ENCODE data around the gene PGP. TPM values are rescaled to one million over a fixed set of nuclear protein-coding genes. Genes with fewer than 3 reads are reported as not detected.

The PGP gene
- total RNA-seq, 2 experiments from 2014 or later, result 19.4 to 22.9 TPM

- Mint-ChIP-seq H3K27ac (no peak overlapping the region), H3K36me3 (ENCODE audit: low read depth) (no peaks in the 10 kb centered on the region), H3K9me3 (no peaks in the 10 kb centered on the region), H3K27me3 (peaks cover 12% of the 10 kb centered on the region), H3K4me3 (no peak overlapping the region), H3K4me1 (peaks cover 4% of the 10 kb centered on the region)
- DNase-seq, result no peak
- POLR2A ChIA-PET, result no interaction called here
- CTCF ChIA-PET, result no interaction called here
These were observed 24.5 kb downstream of the PGP start for GRCh38 chr16:2190002-2190658.

GRCh38 chr16:2189252-2189893, 25.3 kb downstream of the PGP start:
- Mint-ChIP-seq H3K36me3 (ENCODE audit: low read depth) (no peaks in the 10 kb centered on the region), H3K27me3 (peaks cover 4% of the 10 kb centered on the region), H3K9me3 (no peaks in the 10 kb centered on the region), H3K4me3 (no peak overlapping the region), H3K4me1 (no peaks in the 10 kb centered on the region), H3K27ac (no peak overlapping the region)
- DNase-seq, result no peak
- POLR2A ChIA-PET, result no interaction called here
- CTCF ChIA-PET, result no interaction called here

GRCh38 chr16:2188395-2188794, 26.2 kb downstream of the PGP start:
- no peaks in the 10 kb centered on the region for H3K27me3 Mint-ChIP-seq
- ChIA-PET POLR2A (no interaction called here), CTCF (interaction anchor here (0.7 kb wide), 1 partner anchor 248 kb away, joined by 3 read pairs; no protein-coding TSS in a partner anchor)
- H3K9me3 Mint-ChIP-seq, result no peaks in the 10 kb centered on the region
- no peaks in the 10 kb centered on the region for H3K36me3 Mint-ChIP-seq (ENCODE audit: low read depth)
- H3K4me1 Mint-ChIP-seq, result no peaks in the 10 kb centered on the region
- H3K4me3 Mint-ChIP-seq, result no peak overlapping the region
- no peak for DNase-seq
- no peak overlapping the region for H3K27ac Mint-ChIP-seq

- H3K4me1 Mint-ChIP-seq, result no peaks in the 10 kb centered on the region
- ChIA-PET POLR2A (no interaction called here), CTCF (no interaction called here)
- no peaks in the 10 kb centered on the region for H3K27me3 Mint-ChIP-seq
- no peak overlapping the region for H3K4me3 Mint-ChIP-seq
- DNase-seq, result no peak
- no peaks in the 10 kb centered on the region for H3K36me3 Mint-ChIP-seq (ENCODE audit: low read depth)
- no peak overlapping the region for H3K27ac Mint-ChIP-seq
- H3K9me3 Mint-ChIP-seq, result no peaks in the 10 kb centered on the region
These were observed 27.4 kb downstream of the PGP start for GRCh38 chr16:2187212-2187611.

GRCh38 chr16:2186505-2186904, 28.1 kb downstream of the PGP start:
- DNase-seq, result no peak
- Mint-ChIP-seq H3K4me3 (no peak overlapping the region), H3K27ac (no peak overlapping the region), H3K27me3 (no peaks in the 10 kb centered on the region), H3K4me1 (no peaks in the 10 kb centered on the region), H3K36me3 (ENCODE audit: low read depth) (no peaks in the 10 kb centered on the region), H3K9me3 (no peaks in the 10 kb centered on the region)
- POLR2A ChIA-PET, result no interaction called here
- CTCF ChIA-PET, result no interaction called here

GRCh38 chr16:2186064-2186463, 28.6 kb downstream of the PGP start:
- Mint-ChIP-seq H3K27ac (no peak overlapping the region), H3K4me3 (no peak overlapping the region), H3K4me1 (no peaks in the 10 kb centered on the region), H3K36me3 (ENCODE audit: low read depth) (no peaks in the 10 kb centered on the region), H3K9me3 (no peaks in the 10 kb centered on the region), H3K27me3 (no peaks in the 10 kb centered on the region)
- DNase-seq, result no peak
- ChIA-PET CTCF (no interaction called here), POLR2A (no interaction called here)

GRCh38 chr16:2184962-2185361, 29.7 kb downstream of the PGP start:
- H3K36me3 Mint-ChIP-seq (ENCODE audit: low read depth), result no peaks in the 10 kb centered on the region
- no peaks in the 10 kb centered on the region for H3K27me3 Mint-ChIP-seq
- no peak for DNase-seq
- H3K4me3 Mint-ChIP-seq, result no peak overlapping the region
- no peaks in the 10 kb centered on the region for H3K4me1 Mint-ChIP-seq
- no peaks in the 10 kb centered on the region for H3K9me3 Mint-ChIP-seq
- ChIA-PET CTCF (interaction anchor here (0.5 to 1.0 kb wide), 2 partner anchors 10 to 214 kb away, joined by 3 read pairs; no protein-coding TSS in a partner anchor), POLR2A (no interaction called here)
- H3K27ac Mint-ChIP-seq, result no peak overlapping the region

GRCh38 chr16:2184346-2184745, 30.3 kb downstream of the PGP start:
- ChIA-PET CTCF (no interaction called here), POLR2A (no interaction called here)
- Mint-ChIP-seq H3K27ac (no peak overlapping the region), H3K36me3 (ENCODE audit: low read depth) (no peaks in the 10 kb centered on the region), H3K4me1 (no peaks in the 10 kb centered on the region), H3K4me3 (no peak overlapping the region), H3K9me3 (no peaks in the 10 kb centered on the region), H3K27me3 (no peaks in the 10 kb centered on the region)
- DNase-seq, result no peak

- Mint-ChIP-seq H3K9me3 (no peaks in the 10 kb centered on the region), H3K4me1 (no peaks in the 10 kb centered on the region), H3K36me3 (ENCODE audit: low read depth) (no peaks in the 10 kb centered on the region), H3K4me3 (no peak overlapping the region), H3K27ac (no peak overlapping the region), H3K27me3 (no peaks in the 10 kb centered on the region)
- DNase-seq, result no peak
- ChIA-PET CTCF (no interaction called here), POLR2A (no interaction called here)
These were observed 31.0 kb downstream of the PGP start for GRCh38 chr16:2183671-2184070.

- no peak overlapping the region for H3K4me3 Mint-ChIP-seq
- ChIA-PET POLR2A (no interaction called here), CTCF (interaction anchor here (1.2 kb wide), 1 partner anchor 44 kb away, joined by 3 read pairs; no protein-coding TSS in a partner anchor)
- peaks cover 2% of the 10 kb centered on the region for H3K36me3 Mint-ChIP-seq (ENCODE audit: low read depth)
- DNase-seq, result no peak
- no peak overlapping the region for H3K27ac Mint-ChIP-seq
- H3K27me3 Mint-ChIP-seq, result no peaks in the 10 kb centered on the region
- no peaks in the 10 kb centered on the region for H3K4me1 Mint-ChIP-seq
- H3K9me3 Mint-ChIP-seq, result no peaks in the 10 kb centered on the region
These were observed 32.7 kb downstream of the PGP start for GRCh38 chr16:2181952-2182351.

- DNase-seq, result no peak
- Mint-ChIP-seq H3K27me3 (no peaks in the 10 kb centered on the region), H3K27ac (no peak overlapping the region), H3K4me3 (no peak overlapping the region), H3K9me3 (no peaks in the 10 kb centered on the region), H3K4me1 (no peaks in the 10 kb centered on the region), H3K36me3 (ENCODE audit: low read depth) (peaks cover 2% of the 10 kb centered on the region)
- ChIA-PET CTCF (interaction anchor here (1.2 kb wide), 1 partner anchor 45 kb away, joined by 3 read pairs; no protein-coding TSS in a partner anchor), POLR2A (no interaction called here)
These were observed 33.4 kb downstream of the PGP start for GRCh38 chr16:2180962-2181923.

GRCh38 chr16:2180461-2180860, 34.2 kb downstream of the PGP start:
- H3K36me3 Mint-ChIP-seq (ENCODE audit: low read depth), result peaks cover 4% of the 10 kb centered on the region
- H3K4me3 Mint-ChIP-seq, result no peak overlapping the region
- H3K27ac Mint-ChIP-seq, result no peak overlapping the region
- no peak for DNase-seq
- no peaks in the 10 kb centered on the region for H3K4me1 Mint-ChIP-seq
- H3K9me3 Mint-ChIP-seq, result no peaks in the 10 kb centered on the region
- CTCF ChIA-PET, result no interaction called here
- H3K27me3 Mint-ChIP-seq, result no peaks in the 10 kb centered on the region
- POLR2A ChIA-PET, result no interaction called here

- Mint-ChIP-seq H3K4me1 (no peaks in the 10 kb centered on the region), H3K9me3 (no peaks in the 10 kb centered on the region), H3K4me3 (no peak overlapping the region), H3K27ac (no peak overlapping the region), H3K36me3 (ENCODE audit: low read depth) (peaks cover 4% of the 10 kb centered on the region), H3K27me3 (no peaks in the 10 kb centered on the region)
- DNase-seq, result no peak
- POLR2A ChIA-PET, result no interaction called here
- CTCF ChIA-PET, result no interaction called here
These were observed 35.1 kb downstream of the PGP start for GRCh38 chr16:2179576-2179975.
